ENCODE results near the gene ERFE.
"Not testable (repeated sequence)": the region's sequence is repeated elsewhere in the genome, so short reads cannot be mapped to it uniquely, and the experiment has no call there.

Gene ERFE

GRCh38 chr2:238158509-238159070 lies at the start of gene ERFE:
Gene ERFE (plus strand): TSS chr2:238158970. CDS start chr2:238159008, 38 bp downstream.
- DNase-seq (ENCODE audit: low read depth) = peak; percentile 19

GRCh38 chr2:238113611-238114010 lies 45.2 kb upstream of the ERFE start:
- no peak for DNase-seq (ENCODE audit: low read depth)

GRCh38 chr2:238114331-238114841 lies 44.4 kb upstream of the ERFE start:
- DNase-seq (ENCODE audit: low read depth) = no peak

- DNase-seq (ENCODE audit: low read depth) = no peak
Observed at GRCh38 chr2:238114851-238115660, 43.7 kb upstream of the ERFE start.

- DNase-seq (ENCODE audit: low read depth) = not testable (repeated sequence)
Observed at GRCh38 chr2:238115709-238116108, 43.1 kb upstream of the ERFE start.

- no peak for DNase-seq (ENCODE audit: low read depth)
Observed at GRCh38 chr2:238116298-238117198, 42.2 kb upstream of the ERFE start.

GRCh38 chr2:238117199-238118154 lies 41.3 kb upstream of the ERFE start:
- no peak for DNase-seq (ENCODE audit: low read depth)

GRCh38 chr2:238119756-238120462 lies 38.9 kb upstream of the ERFE start:
- DNase-seq (ENCODE audit: low read depth) = no peak

- no peak for DNase-seq (ENCODE audit: low read depth)
Observed at GRCh38 chr2:238120463-238121298, 38.1 kb upstream of the ERFE start.

- no peak for DNase-seq (ENCODE audit: low read depth)
Observed at GRCh38 chr2:238121511-238122286, 37.1 kb upstream of the ERFE start.

GRCh38 chr2:238122287-238123217 lies 36.2 kb upstream of the ERFE start:
- DNase-seq (ENCODE audit: low read depth) = no peak

- no peak for DNase-seq (ENCODE audit: low read depth)
Observed at GRCh38 chr2:238123218-238123971, 35.4 kb upstream of the ERFE start.

- DNase-seq (ENCODE audit: low read depth) = no peak
Observed at GRCh38 chr2:238123991-238124470, 34.7 kb upstream of the ERFE start.

GRCh38 chr2:238124488-238125126 lies 34.2 kb upstream of the ERFE start:
- no peak for DNase-seq (ENCODE audit: low read depth)

GRCh38 chr2:238125127-238125885 lies 33.5 kb upstream of the ERFE start:
- no peak for DNase-seq (ENCODE audit: low read depth)

- no peak for DNase-seq (ENCODE audit: low read depth)
Observed at GRCh38 chr2:238126338-238126737, 32.4 kb upstream of the ERFE start.

Data from stimulated activated CD8-positive, alpha-beta memory T cell treated with anti-CD3 and anti-CD28 coated beads, Interleukin-7, amount 100 ng/mL, for 24 hours (primary cell).